Stimulated activated CD4-positive, alpha-beta T cell treated with anti-CD3 and anti-CD28 coated beads, Interleukin-15, amount 100 ng/mL, for 24 hours (primary cell): Measurements from ENCODE around the gene DOCK10.

Experiments
- DNase-seq: peaks from one replicate; pipeline ENCODE4 v3.0.0-alpha.2; 2020

Gene DOCK10

DNA sequence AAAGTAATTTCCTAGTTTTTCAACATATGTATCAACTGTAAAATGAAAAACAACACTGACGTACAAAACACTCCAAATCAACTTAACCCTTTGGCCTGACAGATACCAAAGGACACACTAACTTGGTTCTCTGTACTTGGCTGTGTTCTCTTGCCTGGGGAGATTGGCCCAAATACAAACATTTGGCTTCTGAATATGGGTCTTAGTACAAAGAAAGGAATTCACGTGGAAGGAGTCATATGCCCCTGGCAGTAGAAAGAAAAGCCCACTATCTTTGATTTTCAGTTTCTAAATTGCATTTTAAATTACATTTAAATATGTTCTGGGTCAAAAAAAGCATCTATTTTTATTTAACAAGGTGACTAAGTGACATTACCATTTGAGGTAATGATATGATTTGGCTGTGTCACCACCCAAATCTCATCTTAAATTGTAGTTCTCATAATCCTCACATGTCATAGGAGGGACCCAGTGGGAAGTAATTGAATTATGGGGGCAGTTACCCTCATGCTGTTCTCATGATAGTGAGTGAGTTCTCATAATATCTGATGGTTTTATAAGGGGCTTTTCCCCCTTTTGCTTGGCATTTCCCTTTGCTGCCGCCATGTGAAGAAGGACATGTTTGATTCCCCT, 172.6 kb downstream of the DOCK10 start:
- no peak for DNase-seq

DNA sequence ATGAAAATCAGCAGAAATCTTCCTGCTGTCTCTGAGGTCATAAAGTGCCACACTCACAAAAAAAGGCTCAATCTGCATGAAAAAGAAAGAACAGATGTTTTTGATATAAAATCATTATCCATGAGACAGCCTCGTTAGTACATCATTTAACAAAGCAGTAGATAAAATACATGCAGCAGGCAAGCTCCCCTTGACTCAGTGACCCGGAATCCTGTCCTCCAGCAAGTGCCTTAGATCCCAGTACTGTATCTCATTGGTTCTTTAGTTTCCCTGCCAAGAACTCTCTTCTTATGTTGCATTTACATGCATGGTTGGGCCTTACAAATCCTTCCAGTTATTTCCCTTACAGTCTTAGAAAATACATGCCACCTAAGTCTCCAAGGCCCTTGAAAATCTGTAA, 177.3 kb downstream of the DOCK10 start:
- no peak for DNase-seq

DNA sequence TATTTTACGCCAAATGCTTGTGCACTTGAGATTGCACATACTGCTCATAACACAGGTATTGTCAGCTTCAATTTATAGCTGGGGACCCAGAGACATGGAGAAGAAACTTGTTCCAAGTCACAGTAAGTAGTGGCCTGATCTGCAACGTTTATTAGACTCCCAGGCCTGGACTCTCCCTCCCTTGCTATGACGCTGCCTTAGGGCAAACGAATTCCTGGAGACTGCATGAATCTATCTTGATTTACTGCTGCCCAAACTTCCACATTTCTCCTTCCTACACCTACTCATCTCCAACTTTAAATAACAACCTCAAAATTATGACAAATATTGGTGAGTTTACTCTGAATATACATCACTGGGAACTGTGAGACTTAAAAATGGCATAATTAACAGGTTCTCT, 181.0 kb downstream of the DOCK10 start:
- DNase-seq: no peak

DNA sequence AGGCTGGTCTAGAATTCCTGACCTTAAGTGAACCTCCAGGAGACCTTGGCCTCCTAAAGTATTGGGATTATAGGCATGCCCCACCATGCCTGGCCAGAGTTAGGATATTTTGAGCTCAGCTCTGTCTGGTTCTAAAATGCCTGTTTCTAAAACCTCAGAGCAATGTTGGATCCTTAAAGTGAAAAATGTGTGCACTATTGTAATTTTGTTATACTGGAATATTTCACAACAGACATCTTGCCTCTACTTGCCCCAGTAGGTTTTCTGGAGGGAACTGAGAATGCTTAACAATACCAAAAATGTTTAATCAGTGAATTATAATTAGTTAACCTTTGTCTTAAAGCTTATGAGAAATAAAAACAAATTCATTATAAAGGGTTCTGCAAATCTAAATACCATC, 181.5 kb downstream of the DOCK10 start:
- DNase-seq: no peak

DNA sequence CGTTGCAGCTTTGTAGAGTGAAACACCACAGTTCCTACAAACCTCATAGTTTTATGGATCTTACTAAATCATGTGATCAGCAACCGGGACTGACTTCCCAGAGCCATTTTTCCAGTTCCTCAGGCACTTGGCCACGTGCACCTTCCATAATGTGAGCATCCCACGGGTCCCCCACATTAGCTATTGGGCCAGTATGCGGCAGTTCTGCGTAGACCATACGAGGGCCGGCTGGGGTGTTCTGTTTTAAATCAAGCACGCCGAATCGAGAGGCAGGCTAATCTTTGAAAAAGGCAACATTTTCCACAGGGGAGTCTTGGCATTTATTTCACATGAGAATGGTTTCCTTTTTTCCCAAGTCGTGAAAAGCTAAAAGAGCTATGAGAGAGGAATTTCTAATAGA, 190.5 kb downstream of the DOCK10 start:
- DNase-seq: no peak

DNA sequence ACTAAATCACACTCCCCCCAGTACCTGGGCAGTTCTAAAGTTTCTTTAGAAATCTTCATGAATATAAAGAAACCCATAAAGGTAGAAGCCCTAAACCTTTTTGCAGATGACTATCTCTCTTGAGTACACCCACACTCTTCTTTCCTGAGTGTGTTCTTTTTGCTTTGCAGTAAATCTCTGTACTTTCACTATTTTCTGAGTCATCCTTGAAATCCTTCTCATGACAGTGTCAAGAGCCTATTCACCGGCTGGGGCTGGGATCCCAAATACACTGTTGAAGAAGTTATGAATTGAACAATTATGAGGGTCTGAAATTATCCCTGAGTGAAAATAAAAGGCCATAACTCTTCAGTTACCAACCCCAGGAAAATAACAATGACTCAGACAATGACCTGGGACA, 192.2 kb downstream of the DOCK10 start:
- no peak for DNase-seq

DNA sequence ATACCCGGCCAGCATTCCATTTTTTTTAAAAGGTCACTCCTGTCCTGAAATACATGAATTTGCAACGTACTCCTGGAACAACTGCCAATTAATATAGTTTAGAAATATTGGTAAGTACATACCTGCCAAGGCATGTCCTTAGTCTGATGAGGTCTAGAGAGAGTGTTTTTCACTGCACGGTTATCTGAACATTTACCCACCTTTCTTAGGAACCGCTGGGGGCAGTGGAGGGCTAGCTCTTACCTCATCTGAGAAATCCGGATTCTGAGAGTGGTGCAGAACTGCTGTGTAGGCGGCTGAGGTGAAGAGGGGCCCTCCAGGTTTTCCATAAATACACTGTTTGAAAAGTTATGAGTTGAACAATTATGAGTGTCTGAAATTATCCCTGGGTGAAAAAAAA, 193.0 kb downstream of the DOCK10 start:
- DNase-seq: peak; percentile 12

DNA sequence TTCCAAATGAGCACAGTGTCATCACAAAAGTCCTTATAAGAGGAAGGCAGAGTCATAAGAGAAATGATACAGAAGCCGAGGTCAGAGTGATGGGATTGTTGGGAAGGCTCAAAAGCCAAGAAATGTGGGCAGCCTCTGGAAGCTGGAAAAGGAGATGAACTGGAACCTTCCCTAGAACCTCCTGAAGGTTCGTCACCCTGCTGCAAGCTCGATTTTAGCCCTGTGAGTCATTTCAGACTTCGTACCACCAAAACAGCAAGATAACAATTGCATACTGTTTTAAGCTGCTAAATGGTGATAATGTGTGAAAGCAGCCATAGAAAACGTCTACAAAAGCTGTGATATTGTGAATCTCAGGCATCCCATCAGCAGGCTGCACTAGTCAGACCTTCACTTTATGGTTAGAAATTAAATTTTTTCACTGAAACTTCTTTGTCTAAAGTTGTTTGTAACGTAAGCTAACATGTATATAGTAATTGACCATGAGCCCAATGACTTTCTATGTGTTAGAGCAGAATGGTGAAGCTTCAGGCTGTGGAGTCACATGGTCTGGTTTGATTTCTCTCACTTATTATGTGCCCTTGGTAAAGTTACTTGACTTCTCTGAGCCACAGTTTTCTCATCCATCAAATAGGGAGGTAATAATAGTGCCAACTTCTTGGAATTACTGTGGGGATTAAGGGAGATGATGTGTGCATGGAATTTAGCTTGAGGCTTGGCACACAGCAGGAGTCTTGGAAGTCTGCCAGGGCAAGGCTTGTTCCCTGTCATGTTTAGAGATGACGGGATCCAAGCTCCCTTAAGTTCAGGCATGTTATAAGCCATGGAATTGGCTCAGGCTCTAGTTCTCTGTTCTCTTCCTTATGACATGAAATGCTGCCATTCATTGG, 194.1 kb downstream of the DOCK10 start:
- no peak for DNase-seq

DNA sequence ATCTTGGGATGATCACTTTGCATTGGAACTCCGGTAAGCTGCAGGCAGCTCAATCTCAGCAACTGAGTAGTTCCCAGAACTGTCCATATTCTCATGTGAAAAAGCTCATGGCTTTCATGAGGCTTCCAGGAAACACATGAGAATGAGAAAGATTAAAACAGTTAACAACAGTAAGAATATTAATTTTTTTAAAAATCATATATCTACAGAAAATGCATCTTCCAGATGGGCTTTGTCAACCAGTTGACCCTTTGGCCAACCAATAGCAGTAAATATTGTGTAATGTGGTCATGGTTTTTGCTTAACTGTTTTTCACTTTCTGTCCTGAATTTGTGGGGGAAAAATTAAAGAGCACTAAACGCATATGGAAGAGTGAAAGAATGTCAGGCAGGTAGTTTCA, 194.9 kb downstream of the DOCK10 start:
- DNase-seq: no peak

DNA sequence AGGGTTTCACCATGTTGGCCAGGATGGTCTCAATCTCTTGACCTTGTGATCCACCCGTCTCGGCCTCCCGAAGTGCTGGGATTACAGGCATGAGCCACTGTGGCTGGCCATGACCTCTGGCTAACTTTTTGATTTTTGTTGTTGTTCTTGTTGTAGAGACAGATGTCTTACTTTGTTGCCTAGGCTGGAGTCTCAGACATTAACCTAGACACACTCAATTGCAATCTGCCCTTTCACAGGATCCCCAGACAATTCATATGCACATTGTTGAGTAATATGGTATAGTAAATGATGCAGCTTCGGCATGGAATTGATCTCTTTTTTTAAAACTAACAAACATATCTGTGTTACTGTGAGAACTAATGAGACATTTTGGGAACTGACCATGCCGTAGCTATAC, 195.6 kb downstream of the DOCK10 start:
- DNase-seq: no peak

DNA sequence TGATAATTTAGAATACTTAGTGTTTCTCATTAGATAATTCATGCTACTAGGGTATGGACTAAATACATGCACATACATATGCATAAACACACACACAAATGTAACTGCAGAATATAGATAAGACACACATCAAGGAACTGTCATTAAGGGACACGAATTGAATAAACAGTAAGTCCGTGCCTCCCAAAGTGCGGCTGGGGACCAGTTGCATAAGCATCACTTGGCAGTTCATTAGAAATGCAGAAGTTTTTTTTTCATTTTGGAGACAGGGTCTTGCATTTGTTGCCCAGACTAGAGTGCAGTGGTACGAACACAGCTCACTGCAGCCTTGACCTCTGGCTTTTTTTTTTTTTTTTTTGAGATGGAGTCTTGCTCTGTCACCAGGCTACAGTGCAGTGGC, 196.1 kb downstream of the DOCK10 start:
- no peak for DNase-seq

DNA sequence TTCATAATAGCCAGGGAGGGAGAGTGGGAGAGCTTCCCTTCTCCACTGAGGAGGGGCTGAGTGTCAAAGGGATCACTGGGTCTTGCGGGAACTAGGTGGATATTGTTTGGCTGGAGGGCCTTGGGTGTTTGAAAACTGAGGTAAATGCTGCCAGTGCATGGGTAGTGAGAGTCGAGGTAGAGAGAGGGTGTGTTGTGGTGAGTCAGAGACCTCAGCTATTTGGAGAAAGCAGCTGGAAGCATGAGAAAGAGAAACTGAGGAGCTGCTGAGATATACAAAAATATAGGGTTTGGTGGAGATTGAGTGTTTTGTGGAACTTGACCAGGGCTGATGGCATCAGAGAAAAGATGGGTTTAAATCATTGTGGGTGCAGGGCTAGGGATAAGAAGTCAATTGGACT, 199.1 kb downstream of the DOCK10 start:
- no peak for DNase-seq

DNA sequence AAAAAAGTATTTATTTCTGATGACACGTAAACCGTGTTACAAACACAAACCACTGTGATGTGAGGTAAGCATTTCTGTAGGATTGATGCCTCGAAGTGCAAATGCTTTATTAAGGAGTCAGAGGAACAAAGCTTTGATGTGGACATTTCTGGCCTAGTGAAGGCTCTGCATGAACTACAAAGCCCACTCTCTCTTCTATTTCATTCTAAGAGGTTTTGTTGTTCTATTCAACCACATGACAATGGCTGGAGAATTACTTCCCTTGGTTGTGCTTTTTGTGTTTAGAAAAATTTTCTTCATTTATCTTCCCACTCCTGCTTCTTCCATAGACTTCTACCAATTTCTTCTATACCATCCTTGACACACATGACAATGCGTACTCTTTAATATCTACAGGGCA, 200.4 kb downstream of the DOCK10 start:
- DNase-seq: no peak

DNA sequence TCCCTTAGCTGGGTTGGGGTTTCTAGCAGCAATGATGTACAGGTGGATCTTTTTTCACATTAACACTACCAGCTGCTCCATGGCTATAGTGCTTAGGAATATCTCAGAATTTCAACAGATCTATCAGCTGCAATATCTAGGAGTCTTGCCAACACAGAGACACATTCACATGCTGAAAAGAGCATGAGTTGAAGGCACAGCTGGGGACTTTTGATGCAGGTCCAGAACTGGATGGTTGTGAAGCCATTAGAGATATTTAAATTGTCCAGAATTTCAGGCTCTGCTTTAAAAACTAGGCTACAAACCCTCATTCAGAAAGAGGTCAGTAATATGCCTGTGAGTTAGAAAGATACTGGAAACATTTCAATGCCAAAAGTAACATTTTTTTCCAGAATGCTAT, 203.9 kb downstream of the DOCK10 start:
- DNase-seq: no peak

DNA sequence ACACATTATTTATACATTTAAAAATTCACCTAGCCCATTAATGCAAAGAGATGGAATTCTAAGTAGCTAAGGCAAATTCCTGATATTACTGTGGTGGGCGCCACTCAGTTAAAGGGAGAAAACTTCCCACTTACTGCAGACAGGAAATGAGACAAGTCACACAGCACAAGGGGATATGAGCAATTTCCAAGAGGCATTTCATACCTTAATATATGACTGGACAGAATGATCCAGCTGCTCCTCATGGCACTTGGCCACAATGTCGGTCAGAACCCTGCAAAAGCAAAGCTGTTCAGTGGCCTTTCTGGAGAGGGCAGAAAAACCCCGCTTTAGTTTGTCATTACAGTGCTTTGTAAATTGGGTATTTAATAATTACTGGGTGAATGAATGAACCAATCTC, 204.7 kb downstream of the DOCK10 start:
- no peak for DNase-seq

DNA sequence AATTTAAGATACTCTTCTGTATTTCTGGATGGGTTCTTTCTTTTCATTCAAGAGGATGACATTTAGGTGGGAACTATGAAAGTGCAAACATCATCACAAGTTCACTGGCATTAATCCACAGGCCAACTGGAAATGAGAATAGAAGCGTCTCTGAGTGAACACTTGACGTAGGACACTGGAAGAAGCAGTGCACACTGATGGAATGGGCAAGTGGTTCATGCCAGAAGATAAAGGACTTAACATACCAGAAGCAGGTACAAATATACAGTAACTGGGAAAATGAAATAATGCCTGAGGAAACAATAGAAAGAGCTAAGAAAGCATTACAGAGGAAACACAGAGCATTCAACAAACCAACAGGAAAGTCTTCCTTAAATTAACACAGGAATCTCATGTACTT, 205.2 kb downstream of the DOCK10 start:
- DNase-seq: no peak

DNA sequence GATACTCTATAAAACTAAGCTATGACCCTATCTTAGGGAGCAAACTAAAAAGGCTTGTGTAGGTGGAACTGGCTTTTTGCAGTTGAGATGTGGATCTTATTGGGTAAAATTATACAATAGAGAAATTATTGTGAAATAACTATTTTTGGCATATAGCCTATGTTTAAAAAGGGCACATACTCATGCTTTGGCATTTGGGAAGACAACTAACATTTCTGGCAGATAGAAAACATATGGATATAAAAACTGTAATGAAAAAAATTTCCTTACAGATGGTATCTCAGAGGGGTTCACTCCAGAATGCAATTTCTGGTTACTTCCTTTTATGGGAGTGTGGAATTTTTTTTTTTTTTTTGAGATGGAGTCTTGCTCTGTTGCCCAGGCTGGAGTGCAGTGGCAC, 206.0 kb downstream of the DOCK10 start:
- no peak for DNase-seq

DNA sequence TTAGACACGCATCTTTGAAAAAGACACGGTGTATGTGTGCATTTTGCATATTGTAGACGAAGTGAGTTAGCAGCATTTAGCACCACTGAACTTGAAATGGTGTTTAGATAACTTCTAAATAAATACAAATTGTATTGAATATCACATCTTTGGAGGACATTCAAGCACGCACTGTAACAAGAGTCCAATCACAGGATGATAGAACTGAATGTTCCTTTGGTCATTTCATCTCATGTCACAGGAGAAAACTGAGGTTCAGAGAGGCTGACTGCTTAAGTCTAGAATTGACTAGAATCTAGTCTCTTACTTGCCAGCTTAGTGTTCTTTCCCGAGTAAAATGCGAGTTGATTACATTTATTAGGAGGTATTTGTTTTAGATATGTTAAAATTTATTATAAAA, 206.9 kb downstream of the DOCK10 start:
- DNase-seq: no peak

DNA sequence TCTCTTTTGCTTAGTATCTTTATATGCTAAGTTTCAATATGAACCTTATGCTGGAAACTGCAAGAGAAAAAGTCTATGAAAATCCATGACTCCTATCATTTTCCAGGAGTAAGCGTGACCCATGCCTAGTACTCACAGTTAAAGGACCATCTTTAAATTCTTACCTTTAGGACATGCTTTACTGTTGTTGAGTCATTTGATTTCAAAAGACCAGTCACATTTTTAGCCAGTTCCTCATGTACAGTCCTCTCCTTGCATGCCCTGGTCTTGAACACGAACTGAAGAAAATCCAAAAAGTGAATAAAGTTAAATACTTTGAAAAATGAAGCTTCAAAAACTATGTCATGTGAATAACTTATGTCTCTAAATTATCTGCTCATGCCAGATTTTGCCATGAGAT, 208.3 kb downstream of the DOCK10 start:
- no peak for DNase-seq

DNA sequence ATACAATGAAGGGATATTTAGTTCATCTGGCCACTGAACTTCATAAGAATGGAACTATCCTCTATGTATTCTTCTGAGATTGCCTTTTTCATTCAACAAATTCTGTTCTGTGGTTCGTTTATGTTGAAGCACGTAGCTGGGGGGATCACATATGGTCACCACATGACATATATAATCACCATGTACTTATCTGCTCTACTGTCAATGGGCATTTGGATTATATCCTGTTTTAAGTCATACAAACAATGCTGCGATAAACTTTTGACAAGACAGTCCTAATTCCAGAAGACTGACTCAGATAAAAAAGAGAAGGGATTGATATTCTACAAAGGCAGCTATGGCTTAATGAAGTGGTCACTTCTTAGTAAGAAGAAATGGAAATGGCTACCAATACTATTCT, 210.1 kb downstream of the DOCK10 start:
- no peak for DNase-seq

DNA sequence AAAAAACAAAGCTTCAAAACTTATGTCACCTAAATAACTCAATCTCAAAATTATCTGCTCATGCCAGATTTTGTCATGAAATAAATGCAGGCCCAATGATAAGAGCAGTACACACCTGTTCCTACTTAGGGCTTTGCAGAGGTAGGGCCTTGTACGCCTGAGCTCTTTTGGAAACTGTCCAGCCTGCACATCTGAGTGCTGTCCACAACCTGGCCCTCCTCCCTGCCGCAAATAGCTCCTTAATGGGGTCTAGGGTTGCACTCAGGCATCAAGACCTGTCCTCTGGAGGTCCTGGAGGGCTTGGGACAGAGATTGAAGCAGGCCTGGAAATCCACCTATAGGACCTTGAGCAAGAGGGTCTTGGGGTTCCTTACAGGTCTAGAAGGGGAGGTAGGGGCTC, 210.7 kb downstream of the DOCK10 start:
- no peak for DNase-seq

DNA sequence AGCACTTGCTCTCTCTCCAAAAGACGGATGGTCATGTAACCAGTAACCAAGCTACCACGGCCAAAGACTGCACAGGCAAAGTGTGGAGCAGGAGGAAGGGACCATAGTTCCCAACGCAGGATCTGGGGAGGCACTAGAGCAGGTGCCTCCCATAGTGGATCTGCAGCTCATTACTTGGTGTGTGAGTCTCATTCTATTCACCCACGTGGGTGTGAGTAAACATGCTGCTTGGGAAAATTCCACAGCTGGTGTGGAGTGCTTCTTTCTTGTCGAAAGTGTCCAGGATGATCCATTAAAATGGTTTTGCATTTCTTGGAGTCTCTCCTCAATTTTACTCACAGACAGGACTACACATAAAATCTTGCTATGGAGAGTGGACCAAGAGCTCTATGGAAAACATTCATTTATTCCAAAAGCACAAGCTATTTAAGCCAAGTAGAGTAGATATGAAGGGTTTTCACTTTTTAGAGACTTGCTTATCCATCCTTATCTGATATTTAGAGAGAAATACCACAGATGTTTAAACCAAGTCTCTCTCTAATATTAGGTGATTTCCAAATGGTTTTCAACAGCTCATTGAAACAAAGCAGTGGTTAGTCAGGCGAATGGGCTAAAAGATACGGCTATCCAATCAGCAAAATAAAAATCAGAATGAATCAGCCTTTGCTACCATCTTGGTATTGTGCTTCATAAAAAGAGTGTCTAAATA, 221.8 kb downstream of the DOCK10 start:
- DNase-seq: no peak

DNA sequence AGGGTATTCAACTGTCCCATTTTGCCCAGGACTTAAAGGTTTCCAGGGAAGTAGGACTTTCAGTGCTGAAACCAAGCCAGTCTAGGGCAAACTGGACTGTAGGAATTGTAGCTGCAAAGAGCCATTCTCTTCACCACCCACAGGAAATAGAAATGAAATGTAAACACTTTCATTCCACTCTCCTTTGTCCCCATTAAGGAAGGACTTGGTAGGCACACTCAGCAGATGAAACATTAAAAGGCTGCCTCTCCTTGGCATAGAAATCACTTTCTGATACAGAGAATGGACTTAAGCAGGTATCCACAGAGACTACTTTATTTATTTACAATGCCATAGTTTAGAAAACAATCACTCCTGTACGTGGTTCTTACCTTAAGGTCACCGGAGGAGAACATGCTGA, 223.2 kb downstream of the DOCK10 start:
- no peak for DNase-seq

DNA sequence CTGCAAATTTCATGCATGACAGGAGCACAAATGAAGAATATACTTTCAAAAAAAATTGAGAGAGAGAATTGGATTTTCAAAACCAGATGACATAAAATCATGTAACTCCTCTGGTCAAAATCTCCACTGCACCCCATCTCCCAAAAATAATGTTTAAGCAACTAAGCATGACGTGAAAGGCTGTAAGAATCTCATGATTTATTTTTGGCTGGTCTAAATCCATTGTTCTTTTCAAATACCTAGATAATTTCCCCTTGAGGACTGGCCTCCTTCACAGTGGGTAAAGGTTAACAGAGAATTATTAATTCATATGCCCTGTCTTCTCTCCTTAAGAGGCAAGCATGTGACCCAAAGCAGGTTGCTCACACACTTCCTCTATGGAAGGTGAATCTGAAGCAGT, 224.6 kb downstream of the DOCK10 start:
- no peak for DNase-seq
